HEK293T (cell line): ENCODE data around the gene NEMP1.

Experiments used
- BHLHE40 ChIP-seq: fragments of 450-650 bp; IDR thresholded peaks from 2 replicates; pipeline ENCODE4 v1.6.1; 2016; ENCODE audit warnings: mild to moderate bottlenecking, moderate library complexity, borderline replicate concordance
- CTBP1 ChIP-seq: fragments of 450-650 bp; IDR thresholded peaks from 2 replicates; pipeline ENCODE4 v1.6.1; 2016; ENCODE audit warnings: borderline replicate concordance
- ELF4 ChIP-seq: fragments of 450-650 bp; IDR thresholded peaks from 2 replicates; pipeline ENCODE4 v1.6.1; 2017; ENCODE audit warnings: antibody characterized with exemption
- FOXK2 ChIP-seq: fragments of 450-650 bp; IDR thresholded peaks from 2 replicates; pipeline ENCODE4 v1.6.1; 2016; ENCODE audit warnings: mild to moderate bottlenecking
- FOXM1 ChIP-seq: fragments of 450-650 bp; IDR thresholded peaks from 2 replicates; pipeline ENCODE4 v1.6.1; 2017; ENCODE audit warnings: mild to moderate bottlenecking, borderline replicate concordance
- HDGF ChIP-seq: fragments of 450-650 bp; IDR thresholded peaks from 2 replicates; pipeline ENCODE4 v1.6.1; 2017; ENCODE audit warnings: antibody characterized with exemption, borderline replicate concordance
- L3MBTL2 ChIP-seq: fragments of 450-650 bp; conservative IDR thresholded peaks from 2 replicates; pipeline ENCODE4 v1.6.1; 2016; ENCODE audit warnings: mild to moderate bottlenecking
- LEF1 ChIP-seq: fragments of 450-650 bp; IDR thresholded peaks from 2 replicates; pipeline ENCODE4 v1.6.1; 2017; ENCODE audit warnings: mild to moderate bottlenecking, borderline replicate concordance
- NFRKB ChIP-seq: fragments of 450-650 bp; IDR thresholded peaks from 2 replicates; pipeline ENCODE4 v1.6.1; 2016; ENCODE audit warnings: mild to moderate bottlenecking, moderate library complexity
- SP1 ChIP-seq: fragments of 450-650 bp; IDR thresholded peaks from 2 replicates; pipeline ENCODE4 v1.6.1; 2017
- SUZ12 ChIP-seq: fragments of 450-650 bp; IDR thresholded peaks from 2 replicates; pipeline ENCODE4 v1.6.1; 2016; ENCODE audit warnings: mild to moderate bottlenecking
- TARDBP ChIP-seq: fragments of 450-650 bp; IDR thresholded peaks from 2 replicates; pipeline ENCODE4 v1.6.1; 2016
- ZNF384 ChIP-seq: fragments of 450-650 bp; IDR thresholded peaks from 2 replicates; pipeline ENCODE4 v1.6.1; 2016
- TF ChIP-seq, protein P1 (sequence below): fragments of 450-650 bp; IDR thresholded peaks from 2 replicates; pipeline ENCODE4 v1.6.1; 2016

DNA sequence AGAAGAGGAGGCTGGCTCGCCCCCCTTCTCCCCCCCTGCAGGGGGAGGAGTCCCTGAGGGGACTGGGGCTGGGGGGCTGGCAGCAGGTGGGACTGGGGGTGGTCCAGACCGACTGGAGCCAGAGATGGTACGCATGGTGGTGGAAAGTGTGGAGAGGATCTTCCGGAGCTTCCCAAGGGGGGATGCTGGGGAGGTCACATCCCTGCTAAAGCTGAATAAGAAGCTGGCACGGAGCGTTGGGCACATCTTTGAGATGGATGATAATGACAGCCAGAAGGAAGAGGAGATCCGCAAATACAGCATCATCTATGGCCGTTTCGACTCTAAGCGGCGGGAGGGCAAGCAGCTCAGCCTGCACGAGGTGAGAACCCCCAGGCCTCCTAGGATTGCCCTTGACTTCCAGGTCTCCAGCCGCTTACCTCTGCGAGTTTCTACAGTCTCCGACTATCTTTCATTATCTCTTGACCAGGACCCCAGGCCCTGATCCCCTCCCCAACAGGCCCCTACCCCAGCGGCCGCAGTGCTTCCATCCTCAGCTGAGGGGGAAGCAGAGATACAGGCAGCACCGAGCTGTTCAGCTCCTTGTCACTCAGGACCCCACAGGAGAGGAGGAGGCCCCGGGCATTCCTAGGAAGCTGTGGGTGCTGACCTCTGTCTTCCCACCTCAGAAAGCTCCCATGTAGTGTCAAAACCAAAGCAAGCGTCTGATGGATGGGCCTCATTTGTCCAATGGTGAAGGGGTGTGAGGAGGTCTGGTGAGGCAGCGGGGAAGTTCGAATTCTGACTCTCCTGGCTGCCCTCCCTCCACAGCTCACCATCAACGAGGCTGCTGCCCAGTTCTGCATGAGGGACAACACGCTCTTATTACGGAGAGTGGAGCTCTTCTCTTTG, 13.3 kb upstream of the NEMP1 start:
- TF ChIP-seq NFRKB (no peak), CTBP1 (no peak), BHLHE40 (no peak), TARDBP (no peak), HDGF (no peak), SUZ12 (no peak), ELF4 (no peak), FOXM1 (no peak), ZNF384 (no peak), FOXK2 (no peak), SP1 (no peak), LEF1 (no peak), L3MBTL2 (no peak)
- TF ChIP-seq, protein P1, sequence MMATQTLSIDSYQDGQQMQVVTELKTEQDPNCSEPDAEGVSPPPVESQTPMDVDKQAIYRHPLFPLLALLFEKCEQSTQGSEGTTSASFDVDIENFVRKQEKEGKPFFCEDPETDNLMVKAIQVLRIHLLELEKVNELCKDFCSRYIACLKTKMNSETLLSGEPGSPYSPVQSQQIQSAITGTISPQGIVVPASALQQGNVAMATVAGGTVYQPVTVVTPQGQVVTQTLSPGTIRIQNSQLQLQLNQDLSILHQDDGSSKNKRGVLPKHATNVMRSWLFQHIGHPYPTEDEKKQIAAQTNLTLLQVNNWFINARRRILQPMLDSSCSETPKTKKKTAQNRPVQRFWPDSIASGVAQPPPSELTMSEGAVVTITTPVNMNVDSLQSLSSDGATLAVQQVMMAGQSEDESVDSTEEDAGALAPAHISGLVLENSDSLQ, result no peak
